GM18526 (cell line): Measurements from ENCODE around the gene PLA2G4A.

Experiments
- POLR2A ChIP-seq: IDR thresholded peaks from 3 replicates; pipeline ENCODE4 v1.6.1; 2011; ENCODE audit not compliant: insufficient read length; ENCODE audit errors: extremely low read depth

Gene PLA2G4A

DNA sequence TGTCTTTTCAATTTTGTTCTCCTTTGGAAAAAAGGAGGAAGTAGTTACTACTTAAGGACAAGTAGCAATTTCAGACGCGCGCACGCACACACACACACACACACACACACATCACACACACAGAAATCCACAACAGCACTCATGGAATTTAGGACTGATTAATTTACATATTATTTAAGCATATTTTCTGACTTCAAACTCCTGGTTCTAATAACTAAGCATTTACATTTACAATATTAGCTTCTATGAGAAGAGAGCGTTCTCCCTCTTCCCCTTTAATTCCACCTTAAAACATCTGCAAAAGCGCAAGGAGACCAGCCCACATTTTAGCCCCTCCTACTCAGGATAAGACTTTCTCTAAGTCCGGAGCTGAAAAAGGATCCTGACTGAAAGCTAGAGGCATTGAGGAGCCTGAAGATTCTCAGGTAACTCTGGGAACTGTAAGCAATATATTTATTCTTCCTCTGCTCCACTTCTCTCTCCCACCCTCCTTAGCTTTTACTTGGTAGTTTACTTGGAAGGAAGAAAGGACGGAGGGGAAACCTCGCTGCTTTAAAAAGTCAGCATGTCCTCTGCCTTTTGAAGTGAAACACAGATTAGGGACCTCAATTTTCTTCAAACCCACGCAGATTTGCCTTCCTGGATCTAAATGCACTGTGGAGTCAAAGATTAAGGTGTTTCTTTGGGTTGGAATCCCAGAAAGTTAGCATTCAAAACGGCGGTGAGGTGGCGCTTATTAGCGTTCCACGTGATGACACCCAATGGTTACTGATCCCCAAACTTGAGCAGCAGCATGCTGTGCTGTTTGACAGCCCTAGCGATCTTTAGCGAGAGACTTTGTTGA, at the start of gene PLA2G4A:
Gene PLA2G4A, plus strand, starts transcription at position 339 of the 844 bp plus-strand sequence. CDS start 25,406 bp downstream, outside the sequence.
- no peak for TF ChIP-seq POLR2A

DNA sequence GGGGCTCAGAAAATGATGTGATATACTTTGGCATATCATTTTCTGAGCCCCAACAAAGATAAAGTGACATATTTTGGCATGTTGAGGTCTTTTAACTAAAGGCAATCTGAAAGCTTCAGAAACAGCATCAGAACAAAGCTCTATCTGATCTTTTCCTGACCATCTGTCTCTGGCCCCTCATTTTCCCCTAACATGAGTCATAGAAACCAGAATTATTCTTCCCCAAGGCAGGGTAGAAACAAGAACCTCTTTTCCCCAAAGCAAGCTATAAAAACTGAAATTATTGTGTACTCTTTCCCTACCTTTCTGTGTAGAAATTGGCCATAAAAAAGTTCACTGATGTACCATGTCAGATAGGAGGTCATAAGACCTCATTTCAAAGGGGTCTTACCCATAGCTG, 48.7 kb upstream of the PLA2G4A start:
- TF ChIP-seq POLR2A: no peak

DNA sequence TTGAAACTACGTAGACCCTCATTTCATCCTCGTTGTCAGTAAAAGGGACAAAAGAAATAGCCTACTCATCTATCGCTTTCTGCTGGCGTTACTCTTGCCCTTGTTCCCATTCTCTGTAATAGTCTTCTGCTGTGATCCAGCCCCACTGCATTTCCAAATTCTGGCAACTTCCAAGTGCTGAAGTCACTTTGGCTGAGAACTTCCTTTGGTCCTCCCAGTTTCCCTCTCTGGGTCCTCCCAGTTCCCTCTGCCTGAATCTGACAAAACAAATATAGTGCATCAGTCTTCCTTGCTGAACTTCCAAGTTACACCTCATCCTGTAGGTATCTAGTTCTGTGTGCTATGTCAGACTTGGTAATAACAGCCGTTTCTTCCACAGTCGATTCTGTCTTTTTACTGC, 47.0 kb upstream of the PLA2G4A start:
- no peak for TF ChIP-seq POLR2A

DNA sequence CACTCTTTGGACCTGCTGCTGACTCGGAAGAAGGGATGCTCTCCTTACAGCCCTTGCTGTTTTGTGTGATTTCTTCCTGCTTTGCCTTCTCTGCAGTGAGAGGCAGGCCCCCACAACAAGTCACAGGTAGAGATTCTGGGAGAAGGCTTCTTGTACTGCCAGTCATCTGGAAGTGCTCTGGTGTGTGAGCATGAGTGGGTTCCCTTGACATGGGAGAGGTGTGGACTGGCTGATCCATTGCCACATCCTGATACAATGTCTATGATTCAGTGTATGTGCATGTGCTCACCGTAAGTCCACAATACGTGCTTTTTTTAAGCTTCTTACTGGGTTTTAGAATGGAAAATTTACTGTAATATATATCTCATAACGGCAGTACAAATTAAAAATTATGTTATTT, 46.0 kb upstream of the PLA2G4A start:
- TF ChIP-seq POLR2A: no peak

DNA sequence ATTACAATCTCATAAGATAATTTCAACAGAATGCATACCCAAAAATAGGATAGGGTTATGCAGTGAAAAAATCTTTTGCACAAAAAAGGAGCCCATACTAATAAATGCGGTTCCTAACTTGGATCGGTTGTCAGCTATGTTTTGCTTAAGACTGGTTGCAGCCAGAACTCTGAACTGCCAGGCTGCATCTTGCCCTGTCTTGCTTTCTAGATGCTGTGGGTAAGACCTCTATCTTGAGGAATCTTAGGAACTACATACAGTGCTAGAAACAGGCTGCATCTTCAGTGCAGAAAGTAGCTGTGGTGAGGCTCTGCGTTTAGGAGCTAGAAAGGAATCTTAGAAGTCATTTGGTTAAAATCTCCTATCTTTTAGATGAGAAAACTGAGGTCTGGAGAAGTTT, 45.6 kb upstream of the PLA2G4A start:
- no peak for TF ChIP-seq POLR2A

DNA sequence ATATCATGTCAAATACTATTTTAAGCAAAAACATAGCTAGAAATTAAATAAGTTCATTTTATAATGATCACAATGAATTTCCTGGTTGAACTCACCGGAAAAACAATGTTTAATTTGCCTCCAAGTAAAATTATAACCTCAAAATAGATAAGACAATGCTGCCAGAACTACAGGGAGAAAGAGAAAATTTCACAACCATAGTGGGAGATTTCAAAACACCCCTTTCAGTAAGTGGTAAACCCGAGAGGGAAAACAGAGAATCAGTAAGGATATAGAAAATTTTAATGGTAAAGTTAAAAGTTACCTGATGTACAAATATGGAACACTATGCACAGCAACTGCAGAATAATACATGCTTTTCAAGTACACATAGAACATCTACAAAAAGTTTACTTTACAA, 43.2 kb upstream of the PLA2G4A start:
- TF ChIP-seq POLR2A: no peak

DNA sequence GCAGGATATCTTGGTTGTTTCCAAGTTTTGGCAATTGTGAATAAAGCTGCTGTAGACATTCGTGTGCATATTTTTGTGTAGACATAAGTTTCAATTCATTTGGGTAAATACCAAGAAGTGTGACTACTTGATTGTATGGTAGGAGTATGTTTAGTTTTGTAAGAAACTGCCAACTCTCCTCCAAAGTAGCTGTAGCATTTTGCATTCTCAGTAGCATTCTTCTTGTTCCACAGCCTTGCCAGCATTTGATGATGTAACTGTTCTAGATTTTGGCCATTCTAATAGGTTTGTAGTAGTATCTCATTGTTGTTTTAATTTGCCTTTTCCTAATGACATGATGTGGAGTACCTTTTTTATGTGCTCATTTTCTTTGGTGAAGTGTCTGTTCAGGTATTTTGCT, 38.6 kb upstream of the PLA2G4A start:
- no peak for TF ChIP-seq POLR2A

DNA sequence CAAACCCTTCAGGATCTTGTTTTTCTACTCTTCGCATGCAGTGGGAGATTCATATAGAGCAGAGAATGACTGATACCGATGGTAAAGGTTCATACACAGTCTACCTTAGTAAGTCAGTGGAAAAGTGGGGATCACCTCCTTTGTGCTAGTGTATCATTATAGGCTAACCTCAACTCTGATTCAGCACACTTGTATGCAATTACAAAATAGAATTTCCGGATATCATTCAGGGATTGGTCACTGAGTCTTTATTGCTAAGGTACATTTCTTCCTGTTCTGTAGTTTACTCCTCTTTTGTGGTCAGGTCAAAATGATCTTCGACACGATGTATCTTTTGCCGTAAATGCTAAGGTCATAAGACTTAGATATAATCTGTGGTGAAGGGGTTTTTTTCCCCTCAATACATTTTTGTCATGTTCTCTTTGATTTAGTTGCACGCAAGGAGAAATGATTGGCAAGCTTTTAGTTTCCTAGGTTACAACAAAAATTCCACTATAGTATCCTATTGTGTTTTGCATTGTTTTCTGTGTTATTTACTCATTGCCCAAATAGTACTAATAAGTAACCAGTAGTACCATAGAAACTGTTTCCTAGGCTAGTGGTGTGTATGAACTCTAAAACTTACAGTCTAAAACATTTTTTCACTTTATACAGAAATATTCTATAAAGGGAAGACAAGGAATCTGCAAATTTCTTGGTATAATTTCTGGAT, 35.7 kb upstream of the PLA2G4A start:
- TF ChIP-seq POLR2A: no peak

DNA sequence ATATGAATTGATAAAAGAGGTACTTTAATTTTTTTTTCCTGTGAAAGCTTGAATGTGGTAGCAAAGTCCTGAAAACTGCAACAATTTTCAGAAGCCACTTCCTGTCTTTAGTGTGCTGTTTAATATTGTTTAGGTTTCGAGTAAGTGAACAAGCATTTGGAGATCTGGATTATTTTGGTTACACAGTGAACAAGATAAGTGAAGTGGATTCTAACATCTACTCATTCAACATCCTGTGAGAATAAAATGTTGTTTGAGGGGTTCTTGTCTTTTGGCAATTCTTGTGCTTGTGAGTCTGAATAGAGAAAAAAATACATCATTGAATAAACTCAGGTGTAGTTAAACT, 35.2 kb upstream of the PLA2G4A start:
- no peak for TF ChIP-seq POLR2A

DNA sequence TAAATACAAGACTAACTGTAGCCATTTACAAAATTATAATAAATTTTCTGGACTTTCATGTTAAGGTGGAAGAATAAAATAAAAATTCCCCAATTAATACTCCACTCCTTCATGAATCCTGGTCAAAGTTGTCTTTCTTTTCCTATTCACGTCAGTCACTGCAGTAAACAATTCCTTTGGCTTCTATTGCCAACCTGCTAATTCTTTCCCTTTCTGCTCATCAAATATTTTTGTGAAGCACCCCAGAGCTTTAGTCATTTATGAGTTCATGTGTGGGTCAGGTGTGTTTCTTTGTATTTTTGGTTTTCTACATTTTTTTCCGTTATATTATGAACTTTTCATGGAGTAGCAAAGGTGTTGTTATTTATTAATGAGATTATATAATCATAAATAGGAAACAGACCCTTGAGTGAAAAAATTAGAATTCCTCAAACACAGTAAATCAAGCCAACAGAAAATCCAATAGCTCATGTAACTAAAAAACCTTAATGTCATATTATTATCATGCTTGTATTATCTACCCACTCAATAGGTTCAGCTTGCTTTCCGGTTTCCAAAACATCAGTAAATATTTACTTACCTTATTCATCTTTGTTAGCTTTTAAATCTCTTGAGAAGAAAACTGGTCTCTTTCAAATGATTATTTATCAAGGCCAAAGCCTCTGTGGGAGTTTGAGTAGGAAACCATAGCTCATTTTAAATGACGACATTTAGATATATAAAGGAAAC, 29.6 kb upstream of the PLA2G4A start:
- TF ChIP-seq POLR2A: no peak

DNA sequence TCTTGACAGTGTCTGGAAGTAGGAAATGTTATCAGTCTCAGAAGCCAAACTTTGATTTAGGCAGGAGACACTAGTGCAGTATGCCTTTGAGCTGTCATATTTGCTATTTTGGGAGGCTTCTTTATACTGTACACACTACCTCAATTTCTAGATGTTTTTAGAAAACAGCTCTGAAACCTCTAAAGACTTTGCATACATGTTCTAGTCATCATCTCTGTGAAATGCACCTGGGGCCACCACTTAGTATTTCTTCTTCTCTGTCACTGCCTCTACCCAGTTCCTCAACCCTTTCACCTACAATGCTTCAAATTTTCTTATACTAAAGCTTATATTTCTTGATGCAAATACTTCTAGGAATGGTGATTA, 29.1 kb upstream of the PLA2G4A start:
- TF ChIP-seq POLR2A: no peak

DNA sequence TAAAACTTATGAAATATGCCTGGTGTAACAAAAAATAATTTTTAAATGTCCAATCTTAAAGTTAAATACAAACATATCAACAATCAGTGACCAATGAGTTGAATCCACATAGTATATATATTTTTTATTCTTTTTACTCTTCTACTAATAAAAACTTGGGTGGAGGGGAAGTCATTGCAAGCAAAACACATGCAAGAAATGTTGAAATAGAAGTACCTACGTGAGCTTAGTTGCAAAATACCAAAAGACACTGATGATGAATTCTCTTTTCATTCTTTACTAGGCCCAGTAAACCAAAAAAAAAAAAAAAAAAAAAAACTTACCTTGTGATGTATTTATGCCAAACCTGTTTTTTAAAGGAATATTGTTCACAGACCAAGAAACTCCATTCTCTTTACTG, 26.4 kb upstream of the PLA2G4A start:
- no peak for TF ChIP-seq POLR2A

DNA sequence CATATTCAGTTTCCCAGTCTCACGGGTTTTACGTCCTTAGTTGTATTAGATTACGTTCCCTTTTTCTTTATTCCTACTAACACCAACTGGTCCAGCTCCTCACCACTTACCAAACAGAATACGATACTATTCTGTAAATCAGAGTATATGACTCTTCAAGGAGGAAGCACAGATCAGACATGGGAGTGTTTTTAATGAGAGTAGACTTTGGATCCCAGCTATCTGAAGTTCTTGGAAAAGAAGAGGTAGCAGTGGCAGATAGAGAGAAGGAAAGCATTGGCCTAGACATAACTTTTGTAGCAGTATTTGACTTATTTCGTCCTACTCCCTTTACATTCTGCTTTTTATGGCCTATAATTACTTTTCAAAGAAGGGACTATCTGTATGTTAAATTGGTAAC, 24.1 kb upstream of the PLA2G4A start:
- TF ChIP-seq POLR2A: no peak

DNA sequence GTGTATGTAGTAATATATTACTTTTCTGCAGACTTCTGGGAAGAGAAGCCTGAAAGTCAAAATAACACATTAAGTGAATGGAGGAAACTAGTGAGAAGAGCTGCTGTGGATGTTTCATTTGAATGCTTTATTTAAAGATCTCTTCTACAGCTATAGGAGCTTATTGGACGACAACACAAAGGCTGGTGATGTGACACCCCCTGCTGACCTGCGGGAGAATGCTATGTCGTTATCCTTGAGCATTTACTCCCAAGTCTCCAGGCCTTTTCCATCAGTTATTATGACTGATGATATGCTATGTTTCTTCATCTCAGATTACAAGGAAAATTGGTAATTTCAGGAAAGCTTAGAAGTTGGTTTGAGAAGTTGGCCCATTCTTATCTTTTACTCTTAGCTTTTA, 22.3 kb upstream of the PLA2G4A start:
- no peak for TF ChIP-seq POLR2A

DNA sequence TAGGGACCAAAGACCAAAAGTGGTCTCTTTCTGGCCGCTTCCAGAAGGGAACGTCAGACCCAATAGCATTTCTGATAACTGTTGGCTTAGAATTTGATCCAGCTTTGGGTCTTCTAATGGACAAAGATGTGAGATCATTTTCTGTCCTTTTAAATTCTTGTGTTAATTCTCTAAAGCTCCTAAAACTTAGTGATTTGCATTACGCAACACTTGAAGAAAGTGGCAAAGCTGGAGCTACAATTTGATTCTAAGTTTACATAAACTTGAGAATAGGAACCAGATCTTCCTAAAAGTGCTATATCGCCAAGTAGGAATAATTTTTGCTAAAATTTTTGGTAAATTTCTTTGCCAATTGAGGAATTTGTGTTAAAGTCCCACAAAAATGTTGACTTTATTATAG, 21.6 kb upstream of the PLA2G4A start:
- TF ChIP-seq POLR2A: no peak

DNA sequence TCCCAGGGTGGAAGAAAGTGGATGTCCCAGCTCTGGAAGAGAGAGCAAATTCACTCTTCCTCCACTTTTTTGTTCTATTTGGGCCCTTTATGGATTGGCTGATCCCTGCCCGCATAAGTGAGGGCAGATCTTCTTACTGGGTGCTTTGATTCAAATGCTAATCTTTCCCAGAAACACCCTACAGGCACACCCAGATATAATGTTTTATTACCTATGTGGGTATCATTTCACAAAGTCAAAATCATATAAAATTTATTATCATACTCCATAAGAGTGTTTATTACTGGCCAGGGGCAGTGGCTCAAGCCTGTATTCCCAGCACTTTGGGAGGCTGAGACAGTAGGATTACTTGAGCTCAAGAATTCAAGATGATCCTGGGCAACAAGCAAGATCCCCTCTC, 16.9 kb upstream of the PLA2G4A start:
- TF ChIP-seq POLR2A: no peak
